Gastroesophageal sphincter (tissue), 4 donors: ENCODE results near the gene CELSR1. TPM values are rescaled to one million over a fixed set of nuclear protein-coding genes. Genes with fewer than 3 reads are reported as not detected.

Experiments used
- ATAC-seq: fragments of 150-250 bp; one replicate; pipeline ENCODE4 v1.9.1; 2016; ENCODE audit warnings: mild to moderate bottlenecking, moderate library complexity
- H3K27ac ChIP-seq, 4 donors: fragments of 200-600 bp; sonication (generic) in 3 of 4; 1 replicate in 3 of 4; 2 replicates in 1 of 4; pipeline ENCODE4 v1.5.1; 2016 to 2019
- H3K27me3 ChIP-seq: fragments of 200-600 bp; sonication (generic); one replicate; pipeline ENCODE4 v1.5.1; 2019
- H3K36me3 ChIP-seq, 2 donors: fragments of 200-600 bp; sonication (generic); one replicate each; pipeline ENCODE4 v1.5.1; 2019; ENCODE audit warnings: control low read depth in 1 of 2
- H3K4me1 ChIP-seq, 3 donors: fragments of 200-600 bp; sonication (generic); 1 replicate in 2 of 3; 2 replicates in 1 of 3; pipeline ENCODE4 v1.5.1; 2016 to 2019; ENCODE audit warnings: control low read depth in 2 of 3
- H3K4me3 ChIP-seq, 2 donors: fragments of 200-600 bp; sonication (generic); one replicate each; pipeline ENCODE4 v1.5.1; 2019; ENCODE audit warnings: mild to moderate bottlenecking in 1 of 2, moderate library complexity in 1 of 2
- H3K9me3 ChIP-seq, 3 donors: fragments of 200-600 bp; sonication (generic); one replicate each; pipeline ENCODE4 v1.5.1; 2017 to 2019; ENCODE audit warnings: control low read depth in 2 of 3
- EP300 ChIP-seq: sonication (generic); formaldehyde crosslinking; IDR thresholded peaks from one replicate; pipeline ENCODE4 v1.6.1; 2017; ENCODE audit warnings: antibody characterized with exemption, mild to moderate bottlenecking
- POLR2A ChIP-seq, 2 donors: fragments of 450-650 bp; IDR thresholded peaks; one replicate each; pipeline ENCODE4 v1.6.1; 2017; ENCODE audit warnings: antibody characterized with exemption in 2 of 2, mild to moderate bottlenecking in 2 of 2, moderate library complexity in 1 of 2
- POLR2AphosphoS5 ChIP-seq: sonication (generic); formaldehyde crosslinking; IDR thresholded peaks from one replicate; pipeline ENCODE4 v1.6.1; 2017; ENCODE audit warnings: antibody characterized with exemption
- WGBS, 2 donors: methylation state at CpG; one replicate each; pipeline ENCODE4 v1.1.5; 2018; ENCODE audit warnings: low coverage in 1 of 2; 5-methylcytosine and 5-hydroxymethylcytosine counted together
- total RNA-seq, 4 donors: library from RNA; depleted of rRNA; stranded (reverse); fragments of >200 nt; gene quantifications; one replicate each; pipeline ENCODE4 v1.1.0, GENCODE V29; 2016
- TF ChIP-seq, protein P1 (sequence below), 4 experiments: fragments of 200-600 bp in 2 of 4; fragments of 450-650 bp in 2 of 4; sonication (generic) in 1 of 4; IDR thresholded peaks; one replicate each; pipeline ENCODE4 v1.5.1; 2017 to 2019; ENCODE audit warnings: antibody characterized with exemption in 4 of 4, mild to moderate bottlenecking in 2 of 4, moderate library complexity in 2 of 4

CELSR1 gene
- total RNA-seq, 4 donors from 2014 or later, result 1.7 to 4.8 (median 4.3) TPM

DNA sequence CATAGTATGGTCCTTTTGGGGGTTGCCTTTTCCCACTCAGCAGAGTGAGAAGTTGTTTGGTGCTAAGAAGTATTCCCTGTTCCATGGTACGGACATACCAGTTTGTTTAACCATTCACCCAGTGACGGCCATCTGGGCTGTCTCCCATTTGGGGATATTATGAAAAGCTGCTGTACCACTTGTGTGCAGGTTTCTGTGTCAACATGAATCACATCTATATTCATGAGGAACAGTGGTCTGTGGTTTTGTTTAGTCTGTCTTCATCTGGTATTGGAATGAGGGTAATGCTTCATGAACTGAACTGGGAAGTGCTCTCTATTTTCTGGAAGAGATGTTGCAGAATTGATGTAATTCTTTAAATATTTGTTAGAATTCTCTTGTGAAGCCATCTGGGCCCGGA, 112.4 kb downstream of the CELSR1 start:
- no peak overlapping the region for H3K27ac ChIP-seq
- no peak for ATAC-seq
- peaks cover 15% of the 10 kb centered on the region for H3K27me3 ChIP-seq
- peaks cover 0 to 8% (median 0%) of the 10 kb centered on the region in 3 donors for H3K9me3 ChIP-seq
- no peaks in the 10 kb centered on the region for H3K4me1 ChIP-seq
- TF ChIP-seq, protein P1, sequence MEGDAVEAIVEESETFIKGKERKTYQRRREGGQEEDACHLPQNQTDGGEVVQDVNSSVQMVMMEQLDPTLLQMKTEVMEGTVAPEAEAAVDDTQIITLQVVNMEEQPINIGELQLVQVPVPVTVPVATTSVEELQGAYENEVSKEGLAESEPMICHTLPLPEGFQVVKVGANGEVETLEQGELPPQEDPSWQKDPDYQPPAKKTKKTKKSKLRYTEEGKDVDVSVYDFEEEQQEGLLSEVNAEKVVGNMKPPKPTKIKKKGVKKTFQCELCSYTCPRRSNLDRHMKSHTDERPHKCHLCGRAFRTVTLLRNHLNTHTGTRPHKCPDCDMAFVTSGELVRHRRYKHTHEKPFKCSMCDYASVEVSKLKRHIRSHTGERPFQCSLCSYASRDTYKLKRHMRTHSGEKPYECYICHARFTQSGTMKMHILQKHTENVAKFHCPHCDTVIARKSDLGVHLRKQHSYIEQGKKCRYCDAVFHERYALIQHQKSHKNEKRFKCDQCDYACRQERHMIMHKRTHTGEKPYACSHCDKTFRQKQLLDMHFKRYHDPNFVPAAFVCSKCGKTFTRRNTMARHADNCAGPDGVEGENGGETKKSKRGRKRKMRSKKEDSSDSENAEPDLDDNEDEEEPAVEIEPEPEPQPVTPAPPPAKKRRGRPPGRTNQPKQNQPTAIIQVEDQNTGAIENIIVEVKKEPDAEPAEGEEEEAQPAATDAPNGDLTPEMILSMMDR (IDR thresholded peaks at IDR 0.05), result no peak
- no peak for TF ChIP-seq POLR2AphosphoS5
- no peak for TF ChIP-seq EP300
- no peak for TF ChIP-seq POLR2A (IDR thresholded peaks at IDR 0.05)
- no peak overlapping the region for H3K4me3 ChIP-seq
- no peaks in the 10 kb centered on the region for H3K36me3 ChIP-seq
- 56 to 59% methylated on average over 2 to 3 of the region's 3 CpGs for WGBS, 2 donors

DNA sequence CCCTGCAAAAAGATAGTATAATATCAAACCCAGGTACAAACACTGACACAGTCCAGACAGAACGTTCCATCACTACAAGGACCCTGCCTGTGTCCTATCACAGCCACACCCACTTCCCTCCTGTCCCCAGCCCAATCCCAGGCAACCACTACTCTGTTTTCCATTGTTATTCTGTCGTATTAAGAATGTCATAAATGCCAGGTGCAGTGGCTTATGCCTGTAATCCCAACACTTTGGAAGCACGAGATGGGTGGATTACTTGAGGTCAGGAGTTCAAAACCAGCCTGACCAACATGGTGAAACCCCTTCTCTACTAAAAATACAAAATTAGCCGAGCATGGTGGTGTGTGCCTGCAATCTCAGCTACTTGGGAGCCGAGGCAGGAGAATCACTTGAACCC, 112.9 kb downstream of the CELSR1 start:
- Histone ChIP-seq H3K4me1 (no peaks in the 10 kb centered on the region), H3K4me3 (no peak overlapping the region), H3K27me3 (peaks cover 11% of the 10 kb centered on the region), H3K9me3 (peaks cover 0 to 8% (median 0%) of the 10 kb centered on the region in 3 donors), H3K36me3 (no peaks in the 10 kb centered on the region), H3K27ac (no peak overlapping the region)
- no peak for ATAC-seq
- 64 to 79% methylated on average over 4 to 5 of the region's 5 CpGs for WGBS, 2 donors
- TF ChIP-seq, protein P1 (IDR thresholded peaks at IDR 0.05), result no peak
- TF ChIP-seq POLR2AphosphoS5 (no peak), EP300 (no peak)

DNA sequence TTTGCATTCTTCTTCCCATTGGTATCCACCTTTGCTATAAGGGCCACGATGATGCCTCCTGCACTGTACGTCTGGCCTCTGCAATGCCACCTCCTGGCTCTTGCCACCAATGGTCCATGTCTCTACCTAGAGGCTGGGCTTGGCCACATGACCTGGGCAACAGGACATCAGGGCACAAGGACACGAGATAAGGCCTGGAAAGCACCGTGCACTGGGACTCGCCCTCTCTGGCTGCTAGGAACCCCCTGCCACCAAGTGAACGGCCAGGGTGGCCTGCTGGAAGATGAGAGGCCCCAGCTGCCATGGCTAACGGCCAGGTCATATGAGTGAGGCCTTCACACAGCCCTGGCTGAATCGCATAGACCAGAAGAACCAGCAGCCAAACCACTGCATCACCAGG, 114.5 kb downstream of the CELSR1 start:
- Histone ChIP-seq H3K27me3 (peaks cover 4% of the 10 kb centered on the region), H3K4me3 (no peak overlapping the region), H3K9me3 (peaks cover 0 to 8% (median 0%) of the 10 kb centered on the region in 3 donors), H3K4me1 (no peaks in the 10 kb centered on the region), H3K27ac (no peak overlapping the region), H3K36me3 (no peaks in the 10 kb centered on the region)
- 59 to 72% methylated on average over 2 to 3 of the region's 8 CpGs for whole genome bisulfite sequencing, 2 donors
- no peak for ATAC-seq
- TF ChIP-seq, protein P1 (IDR thresholded peaks at IDR 0.05), result no peak
- TF ChIP-seq POLR2A (IDR thresholded peaks at IDR 0.05) (no peak), POLR2AphosphoS5 (no peak), EP300 (no peak)

DNA sequence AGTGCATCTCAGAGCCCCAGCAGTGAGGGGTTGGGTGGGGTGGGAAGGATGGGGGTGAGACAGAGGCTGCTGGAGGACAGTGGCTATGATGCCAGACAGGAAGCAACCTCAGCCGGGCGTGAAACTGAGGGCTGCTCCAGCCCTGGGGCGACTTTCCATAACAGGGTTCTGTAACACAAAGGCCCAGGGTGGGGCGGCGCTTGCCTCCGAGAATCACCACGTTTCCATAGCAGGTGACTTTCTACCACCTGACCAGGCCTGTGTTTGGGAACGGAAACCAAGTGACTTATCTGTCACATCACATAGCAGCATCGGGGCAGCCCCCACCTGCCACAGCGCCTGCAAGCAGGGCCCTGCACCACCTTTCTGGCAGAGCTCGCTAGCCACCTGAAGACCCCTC, 116.2 kb downstream of the CELSR1 start:
- no peaks in the 10 kb centered on the region for H3K4me1 ChIP-seq
- H3K9me3 ChIP-seq, result peaks cover 0 to 8% (median 0%) of the 10 kb centered on the region in 3 donors
- TF ChIP-seq POLR2AphosphoS5 (no peak), EP300 (no peak), POLR2A (IDR thresholded peaks at IDR 0.05) (no peak)
- TF ChIP-seq, protein P1 (IDR thresholded peaks at IDR 0.05), result no peak
- no peak for ATAC-seq
- no peak overlapping the region for H3K27ac ChIP-seq
- peaks cover 15% of the 10 kb centered on the region for H3K27me3 ChIP-seq
- H3K36me3 ChIP-seq, result no peaks in the 10 kb centered on the region
- 80% methylated on average over 2 of the region's 11 CpGs; no CpG with 5 or more reads in 1 of the 2 donors for WGBS, 2 donors
- no peak overlapping the region for H3K4me3 ChIP-seq

DNA sequence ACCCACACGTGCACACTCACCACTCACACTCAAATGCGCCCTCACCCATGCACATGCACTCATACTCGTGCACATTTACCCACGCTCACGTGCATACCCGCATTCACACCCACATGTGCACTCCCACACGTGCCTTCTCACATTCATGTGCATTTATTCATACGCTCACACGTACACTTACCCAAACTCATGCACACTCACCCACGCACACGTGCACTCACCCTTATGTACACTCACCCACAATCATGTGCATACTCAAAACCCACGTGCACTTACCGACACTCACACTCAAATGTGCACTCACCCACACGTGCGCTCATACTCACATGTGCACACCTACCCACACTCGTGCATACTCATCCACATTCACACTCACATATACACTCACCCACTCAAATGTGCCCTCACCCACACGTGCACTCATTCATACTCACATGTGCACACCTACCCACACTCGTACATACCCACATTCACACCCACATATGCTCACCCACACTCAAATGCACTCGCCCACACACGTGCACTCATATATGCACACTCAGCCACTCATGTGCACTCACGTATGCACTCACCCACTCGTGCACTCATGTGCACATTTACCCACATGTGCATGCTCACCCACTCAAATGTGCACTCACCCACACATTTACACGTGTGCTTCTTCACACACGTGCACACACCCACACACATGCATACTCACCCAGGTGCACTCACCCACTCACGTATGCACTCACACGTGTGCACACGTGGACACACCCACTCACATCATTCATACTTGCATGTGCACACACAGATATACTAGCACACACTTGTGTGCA, 117.5 kb downstream of the CELSR1 start:
- H3K9me3 ChIP-seq, result no peaks in the 10 kb centered on the region
- H3K4me1 ChIP-seq, result no peaks in the 10 kb centered on the region
- H3K36me3 ChIP-seq, result no peaks in the 10 kb centered on the region
- no peak overlapping the region for H3K27ac ChIP-seq
- WGBS, 2 donors, result 95 to 97% methylated on average over 27 of the region's 27 CpGs
- no peak overlapping the region for H3K4me3 ChIP-seq
- no peak for TF ChIP-seq POLR2A (IDR thresholded peaks at IDR 0.05)
- TF ChIP-seq, protein P1 (IDR thresholded peaks at IDR 0.05), result no peak
- no peak for TF ChIP-seq POLR2AphosphoS5
- no peak for TF ChIP-seq EP300
- ATAC-seq, result no peak
- peaks cover 16% of the 10 kb centered on the region for H3K27me3 ChIP-seq
